Astrocyte of the spinal cord (primary cell): ENCODE measurements around the gene RHBG.
"Not testable (repeated sequence)": the region's sequence is repeated elsewhere in the genome, so short reads cannot be mapped to it uniquely, and the experiment has no call there.

Experiments
- DNase-seq: peaks from one replicate; pipeline ENCODE4 v3.0.0; 2011; ENCODE audit warnings: low read depth, low spot score
- H3K4me3 ChIP-seq: 2 replicates; pipeline ENCODE4 v1.5.1; 2011; ENCODE audit warnings: low read depth, mild to moderate bottlenecking, low read length, moderate library complexity
- CTCF ChIP-seq: IDR thresholded peaks from 2 replicates; pipeline ENCODE4 v1.5.1; 2012; ENCODE audit warnings: low read depth, mild to moderate bottlenecking, low read length, inconsistent platforms
- in situ Hi-C: cut with HindIII; loops from 2 replicates; pipeline ENCODE4 v1.10.0; 2017; ENCODE audit warnings: low sequenced_read_pairs

Gene RHBG

GRCh38 chr1:156368889-156369684 lies at the start of gene RHBG:
Gene RHBG (plus strand): TSS chr1:156369211. CDS start chr1:156369250, 39 bp downstream.
- in situ Hi-C loops = no loop called here
- no peak for TF ChIP-seq CTCF

GRCh38 chr1:156319664-156320063 lies 49.3 kb upstream of the RHBG start:
- peak; percentile 36 for DNase-seq
- in situ Hi-C loops = no loop called here
- TF ChIP-seq CTCF = peak; percentile 60
- H3K4me3 ChIP-seq = no peak overlapping the region

More at GRCh38 chr1:156368889-156369684, at the start of gene RHBG:
- H3K4me3 ChIP-seq = peak within 1 kb of the TSS; percentile 17
- peak; percentile 5 for DNase-seq

GRCh38 chr1:156320560-156320959 lies 48.5 kb upstream of the RHBG start:
- no peak for DNase-seq
- no peak for TF ChIP-seq CTCF
- H3K4me3 ChIP-seq = no peak overlapping the region
- in situ Hi-C loops = no loop called here

GRCh38 chr1:156323179-156323578 lies 45.8 kb upstream of the RHBG start:
- H3K4me3 ChIP-seq, in situ Hi-C loops, DNase-seq: not testable (repeated sequence)

GRCh38 chr1:156336242-156336641 lies 32.8 kb upstream of the RHBG start:
- no peak for DNase-seq
- H3K4me3 ChIP-seq = peak overlapping the region; percentile 77
- TF ChIP-seq CTCF = no peak
- in situ Hi-C loops = no loop called here

GRCh38 chr1:156337052-156337887 lies 31.7 kb upstream of the RHBG start:
- DNase-seq = no peak
- H3K4me3 ChIP-seq = peak overlapping the region; percentile 77
- TF ChIP-seq CTCF = no peak
- in situ Hi-C loops = no loop called here

GRCh38 chr1:156337888-156338179 lies 31.2 kb upstream of the RHBG start:
- DNase-seq = no peak
- no peak for TF ChIP-seq CTCF
- peak overlapping the region; percentile 77 for H3K4me3 ChIP-seq
- in situ Hi-C loops = no loop called here
